Parathyroid adenoma (tissue), 2 donors: ENCODE results near the gene CTNND2.

ENCODE experiments used
- H2AFZ ChIP-seq: fragments of 300-600 bp; sonication (generic); one replicate; pipeline ENCODE4 v1.7.0; 2017; ENCODE audit warnings: antibody characterized with exemption, mild to moderate bottlenecking
- H3K27ac ChIP-seq: fragments of 300-600 bp; sonication (generic); one replicate; pipeline ENCODE4 v1.7.0; 2017
- H3K27me3 ChIP-seq: fragments of 300-600 bp; sonication (generic); one replicate; pipeline ENCODE4 v1.7.0; 2017; ENCODE audit warnings: low read length; ENCODE audit not compliant: control insufficient read depth, insufficient read depth
- H3K36me3 ChIP-seq: fragments of 300-600 bp; sonication (generic); one replicate; pipeline ENCODE4 v1.7.0; 2017; ENCODE audit warnings: low read length; ENCODE audit not compliant: control insufficient read depth, insufficient read depth
- H3K4me1 ChIP-seq: fragments of 300-600 bp; sonication (generic); one replicate; pipeline ENCODE4 v1.7.0; 2017; ENCODE audit warnings: control low read depth
- H3K4me2 ChIP-seq: fragments of 300-600 bp; sonication (generic); one replicate; pipeline ENCODE4 v1.7.0; 2017; ENCODE audit warnings: low read length
- H3K4me3 ChIP-seq: fragments of 300-600 bp; sonication (generic); one replicate; pipeline ENCODE4 v1.7.0; 2017; ENCODE audit warnings: low read depth, low read length
- H3K79me2 ChIP-seq: fragments of 300-600 bp; sonication (generic); one replicate; pipeline ENCODE4 v1.7.0; 2017; ENCODE audit warnings: control low read depth
- H3K9ac ChIP-seq: fragments of 300-600 bp; sonication (generic); one replicate; pipeline ENCODE4 v1.7.0; 2017; ENCODE audit warnings: mild to moderate bottlenecking
- H3K9me3 ChIP-seq: fragments of 300-600 bp; sonication (generic); one replicate; pipeline ENCODE4 v1.7.0; 2017; ENCODE audit warnings: low read length; ENCODE audit not compliant: control insufficient read depth
- TF ChIP-seq, protein P1 (sequence below): fragments of 300-600 bp; sonication (generic); IDR thresholded peaks from one replicate; pipeline ENCODE4 v1.7.0; 2017; ENCODE audit warnings: antibody characterized with exemption, mild to moderate bottlenecking
- donor health status: primary hyperparathyroidism.

The CTNND2 gene

DNA sequence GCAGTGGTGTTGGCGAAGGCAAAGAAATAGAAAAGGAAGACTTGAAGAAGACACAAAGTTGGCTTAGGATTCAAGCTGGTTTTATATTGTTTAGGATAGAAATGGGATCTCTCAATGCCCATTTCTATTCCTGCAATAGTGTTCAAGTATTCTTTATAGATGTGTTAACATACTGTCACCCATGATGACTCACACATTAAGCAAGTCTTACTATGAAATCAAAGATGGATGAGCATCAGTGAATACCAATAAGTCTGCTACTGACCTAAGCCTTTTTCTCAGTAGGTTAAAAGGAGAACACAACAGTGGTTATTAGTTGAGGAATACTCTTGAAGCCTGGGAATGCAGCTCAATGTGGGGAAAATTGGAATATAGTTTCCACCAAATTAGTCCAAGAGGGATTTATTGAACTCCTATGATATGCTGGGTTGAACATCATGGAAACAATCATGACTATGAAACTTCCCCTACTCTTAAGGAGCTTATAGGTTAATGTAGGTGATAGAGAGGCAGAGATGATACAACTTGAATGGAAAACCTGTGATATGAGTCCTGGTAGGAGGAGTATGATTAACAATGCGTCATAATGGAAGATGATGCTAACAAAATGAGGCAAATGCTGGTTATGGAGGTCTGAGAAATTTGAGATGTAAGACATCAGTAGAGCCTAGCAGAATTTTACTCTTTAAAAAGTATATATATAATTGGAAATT lies 726.1 kb downstream of the CTNND2 start:
- no peaks in the 10 kb centered on the region for H3K79me2 ChIP-seq
- no peak overlapping the region for H3K4me2 ChIP-seq
- H3K4me1 ChIP-seq = no peaks in the 10 kb centered on the region
- H3K9ac ChIP-seq = no peak overlapping the region
- H3K9me3 ChIP-seq = no peaks in the 10 kb centered on the region
- H3K36me3 ChIP-seq = no peaks in the 10 kb centered on the region
- no peak overlapping the region for H3K27ac ChIP-seq
- no peak overlapping the region for H3K4me3 ChIP-seq
- no peak overlapping the region for H2AFZ ChIP-seq
- TF ChIP-seq, protein P1, sequence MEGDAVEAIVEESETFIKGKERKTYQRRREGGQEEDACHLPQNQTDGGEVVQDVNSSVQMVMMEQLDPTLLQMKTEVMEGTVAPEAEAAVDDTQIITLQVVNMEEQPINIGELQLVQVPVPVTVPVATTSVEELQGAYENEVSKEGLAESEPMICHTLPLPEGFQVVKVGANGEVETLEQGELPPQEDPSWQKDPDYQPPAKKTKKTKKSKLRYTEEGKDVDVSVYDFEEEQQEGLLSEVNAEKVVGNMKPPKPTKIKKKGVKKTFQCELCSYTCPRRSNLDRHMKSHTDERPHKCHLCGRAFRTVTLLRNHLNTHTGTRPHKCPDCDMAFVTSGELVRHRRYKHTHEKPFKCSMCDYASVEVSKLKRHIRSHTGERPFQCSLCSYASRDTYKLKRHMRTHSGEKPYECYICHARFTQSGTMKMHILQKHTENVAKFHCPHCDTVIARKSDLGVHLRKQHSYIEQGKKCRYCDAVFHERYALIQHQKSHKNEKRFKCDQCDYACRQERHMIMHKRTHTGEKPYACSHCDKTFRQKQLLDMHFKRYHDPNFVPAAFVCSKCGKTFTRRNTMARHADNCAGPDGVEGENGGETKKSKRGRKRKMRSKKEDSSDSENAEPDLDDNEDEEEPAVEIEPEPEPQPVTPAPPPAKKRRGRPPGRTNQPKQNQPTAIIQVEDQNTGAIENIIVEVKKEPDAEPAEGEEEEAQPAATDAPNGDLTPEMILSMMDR = no peak
- no peaks in the 10 kb centered on the region for H3K27me3 ChIP-seq

DNA sequence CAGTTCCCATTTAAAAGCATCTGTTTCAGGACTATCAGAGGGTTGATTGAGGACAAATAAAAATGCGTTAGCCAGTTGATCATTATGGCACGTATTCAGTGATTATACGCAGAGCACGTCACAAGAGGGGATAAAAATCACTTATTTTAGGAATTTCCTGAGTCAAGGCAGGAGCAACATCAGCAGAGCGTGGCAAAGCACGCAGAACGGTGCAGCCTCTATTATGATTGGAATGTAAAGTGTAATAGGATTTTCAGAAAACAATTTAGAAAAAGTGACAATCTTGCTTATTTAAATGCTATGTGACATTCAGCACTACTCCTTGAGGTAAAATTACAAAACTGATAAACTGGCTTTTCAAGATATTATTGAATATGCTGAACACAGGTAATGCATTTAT lies 729.7 kb downstream of the CTNND2 start:
- no peaks in the 10 kb centered on the region for H3K36me3 ChIP-seq
- no peak overlapping the region for H3K4me2 ChIP-seq
- H3K79me2 ChIP-seq = no peaks in the 10 kb centered on the region
- no peak overlapping the region for H3K9ac ChIP-seq
- H2AFZ ChIP-seq = no peak overlapping the region
- no peak overlapping the region for H3K4me3 ChIP-seq
- no peaks in the 10 kb centered on the region for H3K27me3 ChIP-seq
- no peak overlapping the region for H3K27ac ChIP-seq
- TF ChIP-seq, protein P1 = no peak
- H3K4me1 ChIP-seq = no peaks in the 10 kb centered on the region
- no peaks in the 10 kb centered on the region for H3K9me3 ChIP-seq

DNA sequence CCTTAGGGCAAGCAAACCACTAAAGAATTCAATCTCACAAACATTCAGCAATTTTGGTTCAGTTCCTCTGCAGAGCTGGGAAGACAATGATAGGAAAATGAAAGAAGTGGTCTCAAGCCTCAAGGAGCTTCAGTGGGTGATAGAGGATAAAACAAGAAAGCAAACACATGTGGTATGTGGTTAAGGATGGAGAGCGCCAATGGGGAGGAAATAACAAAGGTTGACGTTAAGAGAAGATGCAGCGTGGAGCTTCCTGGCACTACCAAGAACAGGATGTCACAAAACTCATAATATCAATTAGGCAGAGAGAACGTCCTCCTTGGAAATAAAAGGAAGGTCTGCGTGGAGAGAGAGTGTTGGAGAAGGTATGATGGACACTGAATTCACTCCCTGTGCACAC lies 731.8 kb downstream of the CTNND2 start:
- TF ChIP-seq, protein P1 = no peak
- H3K9me3 ChIP-seq = no peaks in the 10 kb centered on the region
- no peaks in the 10 kb centered on the region for H3K36me3 ChIP-seq
- H3K4me3 ChIP-seq = no peak overlapping the region
- H2AFZ ChIP-seq = no peak overlapping the region
- no peak overlapping the region for H3K4me2 ChIP-seq
- no peak overlapping the region for H3K27ac ChIP-seq
- H3K27me3 ChIP-seq = no peaks in the 10 kb centered on the region
- no peak overlapping the region for H3K9ac ChIP-seq
- no peaks in the 10 kb centered on the region for H3K4me1 ChIP-seq
- H3K79me2 ChIP-seq = no peaks in the 10 kb centered on the region

DNA sequence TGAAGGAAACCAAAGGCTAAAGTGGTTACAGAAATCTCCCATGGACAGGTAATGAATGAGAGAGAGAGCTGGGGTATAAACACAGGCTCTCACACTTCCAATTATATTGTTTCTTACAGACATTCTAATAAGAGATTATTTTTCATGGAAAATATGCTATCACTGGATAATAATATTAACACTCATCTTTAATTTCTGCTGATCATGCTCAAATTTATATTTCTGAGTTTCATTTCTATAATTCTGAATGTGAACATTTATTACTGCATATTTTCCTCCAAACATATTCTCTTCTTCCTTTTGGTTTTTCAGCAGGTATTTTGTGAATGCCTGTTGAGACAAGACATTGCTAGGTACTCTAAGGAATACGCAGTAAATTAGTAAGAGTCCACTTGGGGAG lies 733.0 kb downstream of the CTNND2 start:
- H3K4me2 ChIP-seq = no peak overlapping the region
- H3K4me3 ChIP-seq = no peak overlapping the region
- no peak overlapping the region for H2AFZ ChIP-seq
- H3K27me3 ChIP-seq = no peaks in the 10 kb centered on the region
- H3K9ac ChIP-seq = no peak overlapping the region
- no peak overlapping the region for H3K27ac ChIP-seq
- TF ChIP-seq, protein P1 = no peak
- H3K9me3 ChIP-seq = no peaks in the 10 kb centered on the region
- H3K4me1 ChIP-seq = no peaks in the 10 kb centered on the region
- H3K36me3 ChIP-seq = no peaks in the 10 kb centered on the region
- H3K79me2 ChIP-seq = no peaks in the 10 kb centered on the region

DNA sequence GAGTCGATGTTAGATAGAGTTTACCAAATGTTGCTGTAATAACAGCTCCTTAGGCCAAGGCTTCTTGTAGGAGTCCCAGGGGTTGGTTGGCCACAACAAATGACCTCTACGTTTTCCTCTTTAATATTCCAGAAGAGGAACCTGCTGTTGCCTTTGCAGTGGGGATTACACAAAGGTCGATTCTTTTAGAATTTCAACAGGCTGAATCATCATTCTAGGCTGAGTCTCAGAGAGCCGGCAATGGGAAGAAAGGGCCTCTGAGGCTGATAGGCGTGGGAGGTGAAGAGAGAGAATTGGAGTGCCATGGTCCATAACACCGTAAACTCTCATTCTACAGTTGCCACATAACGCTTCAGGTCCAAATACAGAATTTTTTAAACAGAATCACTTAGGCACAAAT lies 737.3 kb downstream of the CTNND2 start:
- no peaks in the 10 kb centered on the region for H3K79me2 ChIP-seq
- H3K4me2 ChIP-seq = no peak overlapping the region
- H3K9ac ChIP-seq = no peak overlapping the region
- no peak overlapping the region for H2AFZ ChIP-seq
- no peaks in the 10 kb centered on the region for H3K4me1 ChIP-seq
- no peak overlapping the region for H3K4me3 ChIP-seq
- TF ChIP-seq, protein P1 = no peak
- no peak overlapping the region for H3K27ac ChIP-seq
- no peaks in the 10 kb centered on the region for H3K27me3 ChIP-seq
- no peaks in the 10 kb centered on the region for H3K36me3 ChIP-seq
- no peaks in the 10 kb centered on the region for H3K9me3 ChIP-seq
